Stimulated activated effector memory CD8-positive, alpha-beta T cell treated with anti-CD3 and anti-CD28 coated beads, Interleukin-12 subunit alpha, Interleukin-12 subunit beta, amount 100 ng/mL, for 72 hours (primary cell): Measurements from ENCODE around the gene HRG.
"Not testable (repeated sequence)": the region's sequence is repeated elsewhere in the genome, so short reads cannot be mapped to it uniquely, and the experiment has no call there.

Experiments
- ATAC-seq: fragments of 150-1000 bp; cut with Tn5 transposase; 2 replicates; pipeline ENCODE4 v1.10.0; 2021
- DNase-seq, 2 donors: peaks; one replicate each; pipeline ENCODE4 v3.0.0; 2021 to 2022; ENCODE audit warnings: low spot score in 2 of 2
- H3K27ac Mint-ChIP-seq: one replicate; pipeline ENCODE4 v1.8.0; 2022; ENCODE audit warnings: mild to moderate bottlenecking, mixed read lengths
- H3K36me3 Mint-ChIP-seq: one replicate; pipeline ENCODE4 v1.8.0; 2022; ENCODE audit warnings: mild to moderate bottlenecking, mixed read lengths
- H3K4me1 Mint-ChIP-seq: one replicate; pipeline ENCODE4 v1.8.0; 2022; ENCODE audit warnings: mixed read lengths
- H3K4me3 Mint-ChIP-seq: one replicate; pipeline ENCODE4 v1.8.0; 2022; ENCODE audit warnings: mild to moderate bottlenecking, mixed read lengths
- H3K9me3 Mint-ChIP-seq: one replicate; pipeline ENCODE4 v1.8.0; 2022; ENCODE audit warnings: mixed read lengths

The HRG gene

GRCh38 chr3:186687120-186687651, 21.4 kb downstream of the HRG start:
- ATAC-seq (no peak), DNase-seq (no peak)
- Mint-ChIP-seq H3K27ac (no peak overlapping the region), H3K4me3 (no peak overlapping the region), H3K4me1 (peaks cover 30% of the 10 kb centered on the region), H3K9me3 (peaks cover 10% of the 10 kb centered on the region), H3K36me3 (no peaks in the 10 kb centered on the region)

DNA sequence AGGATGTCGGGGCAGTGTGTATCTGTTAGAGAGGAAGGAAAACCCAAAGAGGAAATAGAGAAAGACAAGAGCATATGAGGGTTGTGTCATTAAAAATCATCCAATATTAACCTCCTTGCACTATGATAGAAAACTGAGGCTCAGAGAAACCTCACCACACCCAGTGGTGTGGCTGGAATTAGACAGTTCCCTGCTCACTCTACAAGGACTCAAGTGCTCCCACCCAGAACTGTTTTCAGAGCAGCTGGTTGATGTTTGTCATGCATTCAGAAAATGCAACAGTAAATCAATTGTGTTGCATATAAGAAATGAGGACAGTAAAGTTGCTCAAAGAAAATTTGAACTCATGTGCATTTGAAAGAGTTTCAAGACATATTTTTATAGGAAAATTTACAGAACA, 24.5 kb downstream of the HRG start:
- not testable (repeated sequence) for DNase-seq, H3K4me3 Mint-ChIP-seq, ATAC-seq, H3K36me3 Mint-ChIP-seq, H3K9me3 Mint-ChIP-seq, H3K27ac Mint-ChIP-seq
- H3K4me1 Mint-ChIP-seq, result peaks cover 30% of the 10 kb centered on the region

DNA sequence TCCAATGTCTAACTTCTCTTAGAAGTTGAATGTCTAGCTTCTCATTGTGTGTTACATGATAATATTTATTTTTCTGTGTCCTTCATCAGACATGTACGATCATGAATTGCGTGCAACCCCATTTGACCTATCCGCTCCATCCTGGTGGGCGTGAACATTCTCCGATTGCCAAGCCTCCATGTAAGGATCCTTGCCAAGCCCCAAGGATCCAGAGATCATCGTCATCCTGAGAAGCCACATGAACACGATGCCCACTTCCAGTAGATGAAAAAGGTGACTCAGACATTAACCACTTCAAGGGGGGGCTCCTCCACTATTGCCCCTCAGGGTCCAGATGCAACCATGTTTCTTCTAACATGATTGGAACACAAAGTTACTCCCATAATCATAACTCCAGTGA, 25.9 kb downstream of the HRG start:
- ATAC-seq (no peak), DNase-seq (no peak)
- H3K9me3 Mint-ChIP-seq, result no peaks in the 10 kb centered on the region
- H3K27ac Mint-ChIP-seq, result no peak overlapping the region
- no peaks in the 10 kb centered on the region for H3K36me3 Mint-ChIP-seq
- H3K4me3 Mint-ChIP-seq, result no peak overlapping the region
- peaks cover 19% of the 10 kb centered on the region for H3K4me1 Mint-ChIP-seq

DNA sequence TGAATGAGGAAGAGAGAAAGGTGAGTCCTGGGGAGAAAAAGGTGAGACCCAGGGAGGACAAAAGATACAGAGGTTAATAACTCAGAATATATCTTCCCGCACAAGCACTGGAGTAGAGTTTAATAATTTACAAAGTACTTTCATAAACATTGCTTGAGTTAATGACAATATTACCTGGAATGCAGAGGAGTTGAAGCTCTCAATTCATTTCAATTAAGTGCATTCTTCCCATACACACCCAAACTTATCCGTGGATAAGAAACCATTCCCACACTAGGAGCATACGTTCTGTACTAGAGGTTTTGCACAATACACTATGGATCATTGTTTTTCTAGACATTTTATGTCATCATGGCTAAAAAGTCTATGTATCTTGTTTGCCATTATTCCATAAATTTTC, 28.0 kb downstream of the HRG start:
- H3K27ac Mint-ChIP-seq, result no peak overlapping the region
- no peaks in the 10 kb centered on the region for H3K36me3 Mint-ChIP-seq
- ATAC-seq, result no peak
- no peaks in the 10 kb centered on the region for H3K9me3 Mint-ChIP-seq
- peaks cover 11% of the 10 kb centered on the region for H3K4me1 Mint-ChIP-seq
- DNase-seq, result no peak
- H3K4me3 Mint-ChIP-seq, result no peak overlapping the region

GRCh38 chr3:186694288-186695032, 28.6 kb downstream of the HRG start:
- H3K4me1 Mint-ChIP-seq, result peaks cover 11% of the 10 kb centered on the region
- no peak overlapping the region for H3K27ac Mint-ChIP-seq
- H3K9me3 Mint-ChIP-seq, result no peaks in the 10 kb centered on the region
- no peak for DNase-seq
- H3K36me3 Mint-ChIP-seq, result no peaks in the 10 kb centered on the region
- peak; percentile 66 for ATAC-seq
- H3K4me3 Mint-ChIP-seq, result no peak overlapping the region

DNA sequence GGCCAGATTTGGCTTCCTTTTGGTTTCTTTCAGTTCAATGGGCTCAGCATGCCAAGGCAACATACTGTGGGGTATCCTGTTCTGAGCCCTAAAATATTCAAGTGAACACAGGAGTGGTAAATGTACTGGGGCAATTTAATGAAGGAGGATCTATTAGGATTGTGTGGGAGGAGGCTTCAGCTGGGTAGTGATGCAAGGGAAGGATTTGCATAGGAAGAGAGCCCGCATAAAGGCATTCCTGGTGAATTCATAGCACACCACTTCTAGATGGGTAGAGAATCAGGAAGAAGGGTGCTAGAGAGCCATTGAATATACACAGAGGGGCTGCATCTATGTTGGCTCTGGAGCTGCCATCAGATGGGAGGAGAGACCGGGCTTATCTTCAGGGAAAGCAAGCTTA, 30.7 kb downstream of the HRG start:
- DNase-seq (no peak), ATAC-seq (no peak)
- no peak overlapping the region for H3K4me3 Mint-ChIP-seq
- no peak overlapping the region for H3K27ac Mint-ChIP-seq
- no peaks in the 10 kb centered on the region for H3K36me3 Mint-ChIP-seq
- H3K4me1 Mint-ChIP-seq, result peaks cover 7% of the 10 kb centered on the region
- no peaks in the 10 kb centered on the region for H3K9me3 Mint-ChIP-seq

GRCh38 chr3:186697510-186697909, 31.7 kb downstream of the HRG start:
- ATAC-seq (no peak), DNase-seq (no peak)
- no peak overlapping the region for H3K27ac Mint-ChIP-seq
- H3K9me3 Mint-ChIP-seq, result no peaks in the 10 kb centered on the region
- no peak overlapping the region for H3K4me3 Mint-ChIP-seq
- H3K4me1 Mint-ChIP-seq, result no peaks in the 10 kb centered on the region
- no peaks in the 10 kb centered on the region for H3K36me3 Mint-ChIP-seq

DNA sequence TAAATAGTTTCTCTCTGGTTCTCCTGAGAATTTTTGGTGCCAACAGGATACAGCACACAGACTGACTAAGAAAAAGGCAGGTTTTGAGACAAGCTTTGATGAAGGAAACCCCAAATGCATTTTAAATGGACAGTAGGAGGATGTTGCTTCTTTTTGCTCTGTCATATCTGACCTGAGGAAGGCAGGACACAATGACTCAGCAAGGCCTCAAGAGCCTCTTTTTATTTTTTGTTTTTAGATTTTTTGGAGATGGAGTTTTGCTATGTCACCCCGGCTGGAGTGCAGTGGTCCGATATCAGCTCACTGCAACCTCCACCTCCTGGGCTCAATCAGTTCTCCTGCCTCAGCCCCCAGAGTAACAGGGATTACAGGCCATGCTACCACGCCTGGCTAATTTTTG, 34.5 kb downstream of the HRG start:
- Mint-ChIP-seq H3K4me3 (no peak overlapping the region), H3K9me3 (no peaks in the 10 kb centered on the region), H3K4me1 (no peaks in the 10 kb centered on the region), H3K27ac (no peak overlapping the region), H3K36me3 (no peaks in the 10 kb centered on the region)
- ATAC-seq (peak; percentile 85), DNase-seq (no peak)

DNA sequence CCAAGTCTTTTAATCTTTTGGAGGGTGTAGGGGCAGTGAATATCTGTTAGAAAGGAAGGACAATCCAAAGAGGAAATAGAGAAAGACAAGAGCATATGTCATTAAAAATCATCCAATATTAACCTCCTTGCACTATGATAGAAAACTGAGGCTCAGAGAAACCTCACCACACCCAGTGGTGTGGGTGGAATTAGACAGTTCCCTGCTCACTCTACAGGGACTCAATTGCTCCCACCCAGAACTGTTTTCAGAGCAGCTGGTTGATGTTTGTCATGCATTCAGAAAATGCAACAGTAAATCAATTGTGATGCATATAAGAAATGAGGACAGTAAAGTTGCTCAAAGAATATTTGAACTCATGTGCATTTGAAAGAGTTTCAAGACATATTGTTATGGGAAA, 36.6 kb downstream of the HRG start:
- H3K4me1 Mint-ChIP-seq, result peaks cover 14% of the 10 kb centered on the region
- not testable (repeated sequence) for DNase-seq, H3K36me3 Mint-ChIP-seq, H3K9me3 Mint-ChIP-seq, H3K4me3 Mint-ChIP-seq, ATAC-seq, H3K27ac Mint-ChIP-seq

DNA sequence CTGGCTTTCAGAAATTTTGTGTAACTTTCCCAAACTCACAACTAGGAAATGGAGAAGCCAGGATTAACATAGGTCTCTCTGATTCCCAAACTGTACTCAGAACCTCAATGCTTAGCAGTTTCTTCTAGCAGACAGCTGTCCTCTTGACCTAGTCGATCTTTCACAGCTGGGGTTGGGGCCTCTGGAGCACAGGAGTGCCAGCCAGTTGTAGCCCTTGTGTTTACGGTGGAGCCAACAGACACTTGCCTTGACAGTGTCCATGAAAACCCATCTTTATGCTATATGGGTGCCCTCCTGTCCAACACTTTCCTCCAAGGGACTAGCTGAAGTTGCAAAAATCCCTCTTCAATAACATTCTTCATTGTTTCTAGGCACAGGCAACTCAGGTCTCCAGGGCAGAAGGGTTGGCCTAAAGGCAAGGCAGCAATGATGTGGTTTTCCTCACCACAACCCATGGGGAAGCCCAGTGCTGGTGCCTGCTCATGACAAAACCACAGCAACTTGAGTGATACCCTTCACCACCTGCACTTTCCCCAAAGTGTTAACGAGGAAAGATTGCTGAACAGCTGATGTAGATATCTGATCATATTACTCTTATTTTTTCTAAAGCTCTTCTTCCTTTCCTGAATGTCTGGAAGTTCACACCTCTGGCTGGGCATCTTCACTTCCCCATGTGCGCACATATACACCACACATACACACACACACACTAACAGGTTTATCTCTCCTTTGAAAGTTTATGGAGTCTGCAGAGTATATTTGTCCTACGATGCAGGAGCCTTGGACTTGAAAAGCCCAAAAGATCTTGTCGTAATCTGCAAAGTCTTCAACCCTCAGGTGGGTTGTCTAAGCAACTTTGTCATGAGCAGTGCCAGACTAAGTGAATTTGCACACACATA, 40.3 kb downstream of the HRG start:
- Mint-ChIP-seq H3K9me3 (no peaks in the 10 kb centered on the region), H3K36me3 (no peaks in the 10 kb centered on the region), H3K4me3 (no peak overlapping the region), H3K4me1 (peaks cover 14% of the 10 kb centered on the region), H3K27ac (peak overlapping the region; percentile 4)
- DNase-seq (peak; percentile 38 to 65), ATAC-seq (peak; percentile 100)

GRCh38 chr3:186708983-186709679, 43.3 kb downstream of the HRG start:
- no peak for DNase-seq
- Mint-ChIP-seq H3K4me1 (peaks cover 14% of the 10 kb centered on the region), H3K9me3 (no peaks in the 10 kb centered on the region), H3K27ac (no peak overlapping the region), H3K36me3 (no peaks in the 10 kb centered on the region), H3K4me3 (no peak overlapping the region)
- ATAC-seq, result no peak

GRCh38 chr3:186710694-186711093, 44.9 kb downstream of the HRG start:
- not testable (repeated sequence) for DNase-seq, H3K9me3 Mint-ChIP-seq, H3K27ac Mint-ChIP-seq, H3K36me3 Mint-ChIP-seq, H3K4me3 Mint-ChIP-seq, ATAC-seq
- H3K4me1 Mint-ChIP-seq, result peaks cover 12% of the 10 kb centered on the region

DNA sequence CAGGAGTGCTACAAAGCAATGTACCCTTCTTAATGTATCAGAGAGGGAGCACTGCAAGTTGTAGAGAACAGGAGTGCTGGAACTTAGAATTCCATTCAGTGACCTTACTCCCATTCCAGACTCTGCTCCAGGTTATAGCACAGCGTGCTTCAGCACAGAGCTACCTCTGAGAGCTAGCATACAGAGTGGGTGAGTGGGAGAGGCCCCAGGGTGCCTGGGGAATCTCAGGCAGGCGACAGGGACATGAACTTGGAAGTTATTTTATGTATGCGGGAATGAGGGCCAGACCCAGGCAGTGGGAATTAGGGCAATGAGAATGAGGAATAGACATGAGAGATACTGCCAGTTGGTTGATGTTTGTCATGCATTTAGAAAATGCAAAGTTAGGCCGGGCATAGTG, 47.7 kb downstream of the HRG start:
- no peak for ATAC-seq
- DNase-seq, result no peak
- H3K4me1 Mint-ChIP-seq, result no peaks in the 10 kb centered on the region
- H3K9me3 Mint-ChIP-seq, result no peaks in the 10 kb centered on the region
- no peak overlapping the region for H3K4me3 Mint-ChIP-seq
- no peak overlapping the region for H3K27ac Mint-ChIP-seq
- no peaks in the 10 kb centered on the region for H3K36me3 Mint-ChIP-seq

DNA sequence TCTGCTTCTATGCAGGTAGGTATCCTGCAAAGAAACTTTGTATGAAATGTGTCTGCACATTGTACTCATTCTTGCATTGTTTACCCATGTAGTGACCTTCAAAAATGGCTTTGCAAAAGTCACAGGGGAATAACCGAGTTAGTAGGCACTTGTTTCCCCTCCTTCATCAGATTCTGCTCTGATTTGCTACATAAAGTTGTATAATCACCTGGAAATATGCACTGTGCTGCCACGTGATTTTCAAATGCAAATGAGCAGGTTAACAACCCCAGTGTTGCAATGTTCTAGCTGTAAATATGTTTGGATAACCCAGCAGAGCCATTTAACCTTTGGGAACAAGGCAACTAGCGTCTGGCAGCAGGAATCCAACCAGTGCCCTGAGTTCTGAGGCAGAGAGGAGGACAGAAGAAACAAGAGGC, 51.2 kb downstream of the HRG start, which contains the start of gene KNG1:
KNG1 (plus strand) TSS at position 321 of the 419 bp plus-strand sequence. CDS start 184 bp downstream, outside the sequence.
- H3K4me1 Mint-ChIP-seq, result no peaks in the 10 kb centered on the region
- no peak for ATAC-seq
- no peak for DNase-seq
- no peak within 1 kb of the TSS for H3K27ac Mint-ChIP-seq
- no peaks in the 10 kb centered on the region for H3K9me3 Mint-ChIP-seq
- H3K36me3 Mint-ChIP-seq, result no peaks in the 10 kb centered on the region
- no peak within 1 kb of the TSS for H3K4me3 Mint-ChIP-seq
